Measurements from ENCODE around the gene BRD1.
"Not testable (repeated sequence)": the region's sequence is repeated elsewhere in the genome, so short reads cannot be mapped to it uniquely, and the experiment has no call there.

Gene BRD1

DNA sequence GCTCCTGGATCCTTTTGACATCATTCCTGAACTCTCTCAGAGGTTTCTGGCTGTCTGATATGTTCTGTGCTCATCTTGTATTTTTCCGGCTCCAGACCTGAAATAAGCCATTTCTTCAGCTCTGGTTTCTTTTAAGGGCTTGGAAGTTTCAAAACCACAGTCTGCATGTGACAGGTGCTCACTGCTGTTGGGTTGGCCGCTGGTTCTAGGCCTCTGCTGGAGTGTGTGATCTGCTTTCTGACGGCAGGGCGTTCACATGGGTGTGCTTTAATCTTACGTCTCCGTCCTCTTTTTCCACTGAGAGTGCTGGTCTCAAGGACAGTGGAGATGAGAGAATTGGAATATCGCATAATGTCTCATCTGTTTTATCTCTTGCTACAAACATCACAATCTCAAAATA lies 36.3 kb upstream of the BRD1 start:
- peaks cover 5% of the 10 kb centered on the region for H3K36me3 ChIP-seq (ENCODE audit: insufficient read depth, low read length)
- H3K9ac ChIP-seq (ENCODE audit: low read depth, low read length), result no peak overlapping the region
- no peak overlapping the region for H3K4me3 ChIP-seq (ENCODE audit: low read length)
- H3K4me1 ChIP-seq (ENCODE audit: control insufficient read depth, insufficient read depth, low read length), result peaks cover 3% of the 10 kb centered on the region
- no peaks in the 10 kb centered on the region for H3K27me3 ChIP-seq (ENCODE audit: control insufficient read depth, insufficient read depth, low read length)
- H3K4me2 ChIP-seq (ENCODE audit: low read length), result no peak overlapping the region
- H3K9me3 ChIP-seq (replicated peaks; ENCODE audit: low read length), result peaks cover 9% of the 10 kb centered on the region

DNA sequence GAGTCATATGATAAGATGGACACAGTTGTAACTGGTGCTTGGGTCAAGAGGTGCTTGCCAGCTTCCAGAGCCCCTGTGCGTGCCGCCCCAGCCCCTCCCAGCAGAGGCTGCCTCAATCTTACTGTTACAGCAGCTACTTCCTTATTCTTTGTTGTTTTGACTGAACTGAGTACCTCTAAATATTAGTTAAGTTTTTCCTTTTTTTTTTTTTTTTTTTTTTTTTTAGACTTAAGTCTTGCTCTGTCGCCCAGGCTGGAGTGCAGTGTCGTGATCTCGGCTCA lies 34.8 kb upstream of the BRD1 start:
- H3K4me3 ChIP-seq (ENCODE audit: low read length), result no peak overlapping the region
- peaks cover 14% of the 10 kb centered on the region for H3K36me3 ChIP-seq (ENCODE audit: insufficient read depth, low read length)
- peaks cover 3% of the 10 kb centered on the region for H3K4me1 ChIP-seq (ENCODE audit: control insufficient read depth, insufficient read depth, low read length)
- peaks cover 9% of the 10 kb centered on the region for H3K9me3 ChIP-seq (replicated peaks; ENCODE audit: low read length)
- H3K4me2 ChIP-seq (ENCODE audit: low read length), result no peak overlapping the region
- H3K27me3 ChIP-seq (ENCODE audit: control insufficient read depth, insufficient read depth, low read length), result no peaks in the 10 kb centered on the region
- H3K9ac ChIP-seq (ENCODE audit: low read depth, low read length), result no peak overlapping the region

DNA sequence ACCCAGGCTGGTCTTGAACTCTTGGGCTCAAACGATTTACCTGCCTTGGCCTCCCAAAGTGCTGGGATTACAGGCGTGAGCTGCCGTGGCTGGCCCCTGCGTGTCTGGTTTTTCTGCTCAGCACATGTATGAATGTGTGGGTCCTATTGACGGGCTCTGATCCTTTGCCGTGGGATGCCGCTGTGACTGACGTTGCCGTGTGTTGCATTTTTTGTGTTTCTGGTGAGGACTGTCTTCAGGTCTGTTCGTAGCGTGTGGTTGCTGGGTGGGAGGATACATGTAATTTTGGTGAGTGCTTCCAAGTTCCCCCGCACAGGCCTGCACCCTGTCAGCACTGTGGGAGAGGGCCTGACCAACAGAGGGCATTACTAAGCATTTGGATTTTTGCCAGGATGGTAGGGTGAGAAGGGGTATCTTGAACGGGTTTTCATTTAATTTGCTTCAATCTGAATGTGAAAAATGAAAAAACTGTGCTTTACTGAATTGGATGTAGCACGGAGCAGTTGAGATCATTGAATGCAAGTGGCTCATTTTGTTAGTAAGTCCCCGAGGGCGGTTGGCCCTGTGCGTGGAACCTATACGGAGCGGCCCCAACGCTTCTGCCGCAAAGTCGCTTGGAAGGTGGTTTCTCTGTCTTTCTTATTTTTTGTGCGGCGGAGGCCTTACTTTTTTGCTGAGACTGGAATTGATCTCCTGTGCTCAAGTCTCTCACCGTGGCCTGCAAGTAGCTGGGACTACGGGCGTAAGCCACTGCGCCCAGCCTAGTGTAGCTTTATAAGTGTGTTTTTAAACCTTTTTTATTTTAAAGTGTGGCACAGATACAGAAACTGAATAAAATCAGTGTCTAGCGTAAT lies 34.2 kb upstream of the BRD1 start:
- Histone ChIP-seq H3K27me3 (ENCODE audit: control insufficient read depth, insufficient read depth, low read length) (no peaks in the 10 kb centered on the region), H3K4me2 (ENCODE audit: low read length) (no peak overlapping the region), H3K36me3 (ENCODE audit: insufficient read depth, low read length) (peaks cover 14% of the 10 kb centered on the region), H3K9me3 (replicated peaks; ENCODE audit: low read length) (peaks cover 9% of the 10 kb centered on the region), H3K9ac (ENCODE audit: low read depth, low read length) (no peak overlapping the region), H3K4me3 (ENCODE audit: low read length) (no peak overlapping the region), H3K4me1 (ENCODE audit: control insufficient read depth, insufficient read depth, low read length) (peaks cover 3% of the 10 kb centered on the region)

DNA sequence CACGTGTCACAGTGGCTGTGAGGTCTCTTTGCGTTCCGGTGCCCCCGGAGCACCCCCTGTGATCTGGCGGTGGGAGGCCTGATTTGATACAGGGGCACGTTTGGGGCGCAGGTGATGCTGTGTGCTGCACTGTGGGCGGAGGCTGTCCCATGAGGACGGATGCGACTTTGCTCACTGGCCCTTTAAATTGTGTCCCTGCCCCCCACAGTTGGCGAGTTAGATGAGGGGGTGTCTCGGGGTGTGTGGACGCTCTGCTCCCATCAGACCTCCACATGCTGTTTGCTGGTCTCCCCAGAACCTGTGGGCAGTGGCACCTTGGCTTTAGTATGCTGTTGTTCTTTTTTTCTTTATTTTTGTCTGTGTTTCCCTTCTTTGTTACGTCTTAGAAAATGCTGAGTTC lies 31.2 kb upstream of the BRD1 start:
- Histone ChIP-seq H3K9me3 (replicated peaks; ENCODE audit: low read length) (no peaks in the 10 kb centered on the region), H3K4me3 (ENCODE audit: low read length) (no peak overlapping the region), H3K9ac (ENCODE audit: low read depth, low read length) (no peak overlapping the region), H3K27me3 (ENCODE audit: control insufficient read depth, insufficient read depth, low read length) (no peaks in the 10 kb centered on the region), H3K4me1 (ENCODE audit: control insufficient read depth, insufficient read depth, low read length) (peaks cover 17% of the 10 kb centered on the region), H3K4me2 (ENCODE audit: low read length) (no peak overlapping the region), H3K36me3 (ENCODE audit: insufficient read depth, low read length) (peaks cover 13% of the 10 kb centered on the region)

DNA sequence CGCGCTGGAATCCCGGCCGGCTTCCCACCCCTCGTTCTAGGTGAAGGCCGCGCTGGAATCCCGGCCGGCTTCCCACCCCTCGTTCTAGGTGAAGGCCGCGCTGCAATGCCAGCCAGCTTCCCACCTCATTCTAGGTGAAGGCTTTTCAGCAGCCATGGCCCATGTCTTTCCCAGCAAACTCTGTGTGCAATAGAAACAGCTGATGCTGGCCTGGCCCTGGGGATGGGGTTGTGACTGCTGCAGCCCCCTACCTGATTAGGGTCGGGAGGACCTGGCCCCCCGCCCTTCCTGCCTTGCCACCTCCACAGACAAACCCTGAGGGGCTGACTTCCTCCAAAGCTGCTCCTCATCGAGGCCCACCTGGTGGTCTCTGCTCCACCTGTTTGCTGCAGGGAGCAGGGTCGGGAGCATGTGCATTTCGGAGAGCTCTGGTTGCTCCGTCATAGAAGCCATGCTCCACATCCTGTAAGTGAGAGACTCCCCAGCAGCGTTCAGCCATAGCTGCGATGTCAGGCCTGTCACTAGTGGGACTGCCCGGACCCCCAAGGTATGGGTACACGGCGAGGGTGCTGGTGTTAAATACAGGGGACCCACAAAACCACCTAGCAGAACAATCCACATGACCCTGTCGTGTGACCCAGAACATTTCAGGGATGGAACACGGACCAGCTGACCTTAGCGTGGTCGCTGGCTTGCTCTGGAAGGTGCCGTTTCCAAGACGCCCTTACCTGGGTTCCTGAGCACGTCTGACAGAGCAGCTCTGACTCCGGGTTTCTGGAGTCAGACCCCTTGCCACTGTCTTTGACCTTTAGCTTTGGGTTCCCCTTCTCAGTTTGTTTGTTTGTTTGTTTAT lies 29.3 kb upstream of the BRD1 start:
- no peak overlapping the region for H3K9ac ChIP-seq (ENCODE audit: low read depth, low read length)
- H3K27me3 ChIP-seq (ENCODE audit: control insufficient read depth, insufficient read depth, low read length), result no peaks in the 10 kb centered on the region
- H3K36me3 ChIP-seq (ENCODE audit: insufficient read depth, low read length), result peaks cover 13% of the 10 kb centered on the region
- H3K4me2 ChIP-seq (ENCODE audit: low read length), result no peak overlapping the region
- no peaks in the 10 kb centered on the region for H3K9me3 ChIP-seq (replicated peaks; ENCODE audit: low read length)
- H3K4me3 ChIP-seq (ENCODE audit: low read length), result no peak overlapping the region
- H3K4me1 ChIP-seq (ENCODE audit: control insufficient read depth, insufficient read depth, low read length), result peaks cover 21% of the 10 kb centered on the region

DNA sequence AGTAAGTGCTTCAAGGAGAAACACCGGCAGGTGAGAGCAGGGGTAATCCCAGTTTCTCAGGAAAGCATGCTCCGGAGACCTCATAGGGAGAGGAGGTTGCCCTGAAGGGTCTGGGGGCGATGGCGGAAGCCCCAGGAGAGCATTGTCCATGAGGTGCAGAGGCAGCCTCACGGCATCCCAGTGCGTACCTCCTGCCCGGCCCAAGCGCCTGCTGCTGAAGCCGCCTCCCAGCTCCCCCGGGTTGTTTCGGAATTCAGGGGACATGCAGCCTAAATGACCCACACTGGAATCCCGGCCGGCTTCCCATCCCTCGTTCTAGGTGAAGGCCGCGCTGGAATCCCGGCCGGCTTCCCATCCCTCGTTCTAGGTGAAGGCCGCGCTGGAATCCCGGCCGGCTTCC lies 28.7 kb upstream of the BRD1 start:
- no peak overlapping the region for H3K4me3 ChIP-seq (ENCODE audit: low read length)
- H3K36me3 ChIP-seq (ENCODE audit: insufficient read depth, low read length), result peaks cover 13% of the 10 kb centered on the region
- H3K4me1 ChIP-seq (ENCODE audit: control insufficient read depth, insufficient read depth, low read length), result peaks cover 19% of the 10 kb centered on the region
- H3K27me3 ChIP-seq (ENCODE audit: control insufficient read depth, insufficient read depth, low read length), result peaks cover 2% of the 10 kb centered on the region
- no peaks in the 10 kb centered on the region for H3K9me3 ChIP-seq (replicated peaks; ENCODE audit: low read length)
- no peak overlapping the region for H3K9ac ChIP-seq (ENCODE audit: low read depth, low read length)
- peak overlapping the region; percentile 85 for H3K4me2 ChIP-seq (ENCODE audit: low read length)

DNA sequence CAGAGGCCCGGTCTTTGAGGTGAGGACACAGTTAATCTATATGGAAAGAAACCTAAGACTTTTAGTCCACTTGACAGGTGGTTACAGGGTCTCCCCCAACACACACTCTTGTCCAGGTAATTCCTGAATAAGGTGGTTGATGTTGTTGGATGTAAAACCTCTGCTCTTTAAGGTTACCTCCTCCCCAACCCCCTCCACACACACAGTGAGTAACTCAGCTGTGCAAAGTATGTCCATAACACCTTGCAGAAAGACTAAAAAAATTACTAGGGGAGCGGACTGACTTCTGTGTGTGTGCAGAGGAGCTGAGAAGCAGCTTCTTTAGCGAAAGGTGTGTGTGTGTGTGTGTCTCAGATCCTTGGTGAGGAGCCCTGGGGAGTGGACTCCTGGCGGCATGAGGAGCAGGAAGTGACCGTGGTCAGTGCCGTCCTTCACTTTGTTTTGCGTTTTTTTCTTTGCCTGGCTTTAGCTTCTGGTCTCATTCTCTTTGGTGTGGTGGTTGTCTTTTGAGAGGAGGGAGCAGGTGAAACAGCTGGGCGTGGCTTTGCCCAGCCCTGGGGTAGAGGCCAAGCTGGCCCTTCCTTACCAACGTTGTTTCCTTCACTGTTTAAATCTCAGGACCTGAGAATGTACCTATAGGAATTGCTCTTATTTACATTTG lies 27.7 kb upstream of the BRD1 start:
- Histone ChIP-seq H3K4me1 (ENCODE audit: control insufficient read depth, insufficient read depth, low read length) (peaks cover 19% of the 10 kb centered on the region), H3K9me3 (replicated peaks; ENCODE audit: low read length) (no peaks in the 10 kb centered on the region), H3K27me3 (ENCODE audit: control insufficient read depth, insufficient read depth, low read length) (peaks cover 10% of the 10 kb centered on the region), H3K9ac (ENCODE audit: low read depth, low read length) (peak overlapping the region; percentile 83), H3K36me3 (ENCODE audit: insufficient read depth, low read length) (peaks cover 13% of the 10 kb centered on the region), H3K4me3 (ENCODE audit: low read length) (peak overlapping the region; percentile 78), H3K4me2 (ENCODE audit: low read length) (peak overlapping the region; percentile 85)

DNA sequence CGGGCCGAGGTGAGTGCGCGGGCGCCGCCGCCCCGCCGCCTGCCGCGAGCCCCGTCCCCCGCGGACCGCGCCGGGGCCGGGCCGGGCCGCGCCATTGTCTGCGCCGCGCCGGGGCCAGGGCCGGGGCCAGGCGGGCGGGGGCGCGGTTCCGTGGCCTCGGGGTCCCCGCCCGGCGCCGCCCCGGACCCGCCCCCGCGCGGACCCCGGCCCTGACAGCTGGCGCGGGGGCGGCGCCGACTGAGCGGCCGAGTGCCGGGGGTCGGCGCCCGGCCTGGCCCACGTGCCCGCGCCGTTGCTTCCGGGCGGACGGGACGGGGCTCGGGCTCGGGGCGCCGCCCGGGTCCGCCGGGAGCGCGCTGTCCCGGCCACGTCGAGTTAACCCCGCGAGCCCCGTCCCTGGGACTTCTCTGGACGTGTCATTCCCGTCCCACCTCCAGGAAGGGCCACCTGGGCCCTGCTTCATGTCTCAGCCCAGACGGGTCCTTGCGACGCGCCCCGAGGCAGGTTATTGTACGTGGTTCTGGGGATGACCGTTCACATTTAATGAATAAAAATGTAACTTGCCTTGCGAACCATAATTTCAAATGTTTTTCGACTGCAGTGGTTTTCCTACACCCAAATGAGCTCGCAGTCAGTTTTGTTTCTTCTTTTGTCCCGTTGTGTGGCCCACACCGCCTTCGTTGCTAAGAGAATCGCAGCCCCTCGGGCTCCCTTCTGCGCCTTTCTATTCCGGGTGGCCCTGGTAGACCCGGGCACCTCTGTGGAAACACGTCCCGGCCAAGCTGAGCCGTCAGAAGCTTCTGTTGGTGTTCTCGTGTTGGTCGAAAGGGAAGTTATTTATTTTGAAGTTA lies 26.5 kb upstream of the BRD1 start:
- peak overlapping the region; percentile 85 for H3K4me2 ChIP-seq (ENCODE audit: low read length)
- H3K4me1 ChIP-seq (ENCODE audit: control insufficient read depth, insufficient read depth, low read length), result peaks cover 27% of the 10 kb centered on the region

DNA sequence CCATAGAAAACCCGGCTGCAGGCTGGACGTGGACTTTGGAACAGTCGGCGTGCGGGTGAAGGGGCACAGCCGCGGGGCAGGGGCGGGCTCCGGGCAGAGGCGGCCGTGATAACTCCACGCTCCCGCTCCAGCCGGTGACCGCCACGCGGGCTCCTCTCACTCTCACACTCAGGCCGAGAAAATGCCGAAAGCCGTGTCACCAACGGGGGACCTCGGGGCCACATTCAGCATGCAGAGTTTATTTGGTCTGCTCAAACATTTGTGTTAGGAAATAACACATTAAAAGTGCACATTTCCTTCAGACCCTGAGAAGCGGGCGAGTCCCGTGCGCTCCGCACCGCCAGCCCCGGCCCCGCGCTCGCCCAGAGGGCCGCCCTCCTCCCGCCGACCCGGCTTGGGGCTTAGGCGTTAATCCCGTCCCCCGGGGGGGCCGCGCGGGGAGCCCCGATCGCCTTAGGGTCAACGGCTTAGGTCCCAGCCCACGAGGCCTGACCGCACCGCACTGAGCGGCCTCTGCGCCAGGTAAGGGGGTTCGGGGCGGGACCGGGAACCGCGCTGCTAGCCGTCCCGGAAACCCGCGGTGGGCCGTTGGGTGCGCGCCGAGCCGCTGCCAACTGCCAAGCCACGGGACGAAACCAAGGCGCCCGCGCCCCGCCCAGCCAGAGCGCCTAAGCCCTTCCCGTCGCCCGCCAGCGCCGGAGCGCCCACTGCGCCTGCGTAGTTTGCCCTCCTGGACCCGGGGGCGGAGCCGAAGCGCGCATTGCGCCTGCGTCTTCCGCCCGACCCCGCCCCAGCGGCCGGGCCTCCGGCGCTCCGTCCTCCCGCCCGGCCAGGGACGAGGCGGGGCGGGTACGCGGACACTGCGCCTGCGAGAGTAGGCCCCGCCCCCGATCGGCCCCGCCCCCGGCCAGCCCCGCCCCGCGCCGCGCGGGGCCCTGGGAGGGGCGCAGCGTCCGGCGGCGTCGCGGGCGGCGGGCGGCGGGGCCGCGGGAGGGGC lies 25.5 kb upstream of the BRD1 start, which contains the start of gene ZBED4:
ZBED4 (plus strand) TSS at position 947 of the 997 bp plus-strand sequence. CDS start 29,819 bp downstream, outside the sequence.
- Histone ChIP-seq H3K27me3 (ENCODE audit: control insufficient read depth, insufficient read depth, low read length) (peaks cover 30% of the 10 kb centered on the region), H3K4me2 (ENCODE audit: low read length) (peak within 1 kb of the TSS; percentile 99), H3K4me1 (ENCODE audit: control insufficient read depth, insufficient read depth, low read length) (peaks cover 27% of the 10 kb centered on the region)

More for the DNA sequence above, 26.5 kb upstream of the BRD1 start:
- H3K9me3 ChIP-seq (replicated peaks; ENCODE audit: low read length), result no peaks in the 10 kb centered on the region
- H3K27me3 ChIP-seq (ENCODE audit: control insufficient read depth, insufficient read depth, low read length), result peaks cover 22% of the 10 kb centered on the region
- H3K4me3 ChIP-seq (ENCODE audit: low read length), result peak overlapping the region; percentile 78
- peak overlapping the region; percentile 83 for H3K9ac ChIP-seq (ENCODE audit: low read depth, low read length)
- peaks cover 13% of the 10 kb centered on the region for H3K36me3 ChIP-seq (ENCODE audit: insufficient read depth, low read length)

DNA sequence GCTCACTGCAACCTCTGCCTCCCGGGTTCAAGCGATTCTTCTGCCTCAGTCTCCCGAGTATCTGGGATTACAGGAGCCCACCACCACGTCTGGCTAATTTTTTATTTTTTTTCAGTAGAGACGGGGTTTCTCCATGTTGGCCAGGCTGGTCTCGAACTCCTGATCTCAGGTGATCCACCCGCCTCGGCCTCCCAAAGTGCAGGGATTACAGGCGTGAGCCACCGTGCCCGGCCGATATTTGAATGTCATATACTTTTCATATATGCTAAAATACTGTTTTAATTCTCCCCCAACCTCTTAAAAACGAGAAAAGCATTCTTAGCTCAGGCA lies 24.9 kb upstream of the BRD1 start:
- peak overlapping the region; percentile 95 for H3K9ac ChIP-seq (ENCODE audit: low read depth, low read length)

More for the DNA sequence above, 25.5 kb upstream of the BRD1 start, which contains the start of gene ZBED4:
- Histone ChIP-seq H3K36me3 (ENCODE audit: insufficient read depth, low read length) (peaks cover 5% of the 10 kb centered on the region), H3K9me3 (replicated peaks; ENCODE audit: low read length) (no peaks in the 10 kb centered on the region), H3K4me3 (ENCODE audit: low read length) (peak within 1 kb of the TSS; percentile 98), H3K9ac (ENCODE audit: low read depth, low read length) (peak within 1 kb of the TSS; percentile 95)

More for the DNA sequence above, 24.9 kb upstream of the BRD1 start:
- peaks cover 36% of the 10 kb centered on the region for H3K27me3 ChIP-seq (ENCODE audit: control insufficient read depth, insufficient read depth, low read length)
- not testable (repeated sequence) for H3K9me3 ChIP-seq (replicated peaks; ENCODE audit: low read length); H3K36me3 ChIP-seq (ENCODE audit: insufficient read depth, low read length)
- H3K4me1 ChIP-seq (ENCODE audit: control insufficient read depth, insufficient read depth, low read length), result peaks cover 27% of the 10 kb centered on the region
- H3K4me3 ChIP-seq (ENCODE audit: low read length), result peak overlapping the region; percentile 98
- H3K4me2 ChIP-seq (ENCODE audit: low read length), result peak overlapping the region; percentile 99
